PC-9 (cell line): ENCODE data around the gene ADORA2A.

Experiments
- EZH2 ChIP-seq: fragments of 200-600 bp; sonication (generic); IDR thresholded peaks from 2 replicates; pipeline ENCODE4 v1.8.0; 2017; ENCODE audit warnings: antibody characterized with exemption, low read depth
- TF ChIP-seq, protein P1 (sequence below): fragments of 200-600 bp; sonication (generic); conservative IDR thresholded peaks from 2 replicates; pipeline ENCODE4 v1.6.1; 2017; ENCODE audit warnings: mixed run types, antibody characterized with exemption, mild to moderate bottlenecking, moderate library complexity

DNA sequence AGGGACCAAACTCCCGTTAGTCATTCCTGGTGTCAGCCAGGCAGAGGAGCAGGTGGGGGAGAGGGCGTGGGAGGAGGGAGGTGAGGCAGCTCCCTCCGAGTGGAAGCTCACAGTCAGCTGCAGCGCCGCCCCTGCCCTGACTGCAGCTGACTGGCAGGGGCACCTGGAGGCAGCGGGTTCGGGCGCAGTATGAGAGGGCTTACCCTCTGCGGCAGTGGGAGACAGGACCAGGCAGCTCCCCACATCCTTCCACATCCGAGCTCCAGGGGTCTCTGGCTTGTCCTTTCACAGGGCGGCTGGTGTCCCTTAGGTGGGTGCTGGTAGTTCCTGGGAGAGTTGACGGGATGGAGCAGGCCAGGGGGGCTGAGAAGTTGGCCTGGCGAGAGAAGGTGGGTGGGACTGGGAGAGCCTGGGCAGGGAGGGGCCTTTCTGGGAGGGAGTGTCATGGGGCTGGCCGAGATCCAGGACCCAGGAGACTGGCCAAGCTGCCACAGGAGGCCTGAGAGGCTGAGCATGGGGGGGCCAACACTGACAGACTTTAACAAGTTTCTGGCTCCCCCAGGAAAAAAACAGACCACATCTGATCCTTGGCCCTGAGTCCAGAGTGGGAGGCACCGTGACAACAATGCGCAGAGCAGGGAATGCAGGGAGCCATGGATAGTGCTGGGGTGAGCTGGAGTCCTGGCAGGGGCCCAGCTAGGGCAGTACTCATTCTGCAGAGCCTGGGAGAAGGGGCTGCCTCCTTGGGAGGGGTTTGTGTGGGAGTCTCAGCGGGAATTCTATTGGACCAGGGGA, 4.9 kb downstream of the ADORA2A start:
- TF ChIP-seq, protein P1, sequence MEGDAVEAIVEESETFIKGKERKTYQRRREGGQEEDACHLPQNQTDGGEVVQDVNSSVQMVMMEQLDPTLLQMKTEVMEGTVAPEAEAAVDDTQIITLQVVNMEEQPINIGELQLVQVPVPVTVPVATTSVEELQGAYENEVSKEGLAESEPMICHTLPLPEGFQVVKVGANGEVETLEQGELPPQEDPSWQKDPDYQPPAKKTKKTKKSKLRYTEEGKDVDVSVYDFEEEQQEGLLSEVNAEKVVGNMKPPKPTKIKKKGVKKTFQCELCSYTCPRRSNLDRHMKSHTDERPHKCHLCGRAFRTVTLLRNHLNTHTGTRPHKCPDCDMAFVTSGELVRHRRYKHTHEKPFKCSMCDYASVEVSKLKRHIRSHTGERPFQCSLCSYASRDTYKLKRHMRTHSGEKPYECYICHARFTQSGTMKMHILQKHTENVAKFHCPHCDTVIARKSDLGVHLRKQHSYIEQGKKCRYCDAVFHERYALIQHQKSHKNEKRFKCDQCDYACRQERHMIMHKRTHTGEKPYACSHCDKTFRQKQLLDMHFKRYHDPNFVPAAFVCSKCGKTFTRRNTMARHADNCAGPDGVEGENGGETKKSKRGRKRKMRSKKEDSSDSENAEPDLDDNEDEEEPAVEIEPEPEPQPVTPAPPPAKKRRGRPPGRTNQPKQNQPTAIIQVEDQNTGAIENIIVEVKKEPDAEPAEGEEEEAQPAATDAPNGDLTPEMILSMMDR: no peak
- TF ChIP-seq EZH2: no peak
